Activated CD4-positive, alpha-beta T cell treated with anti-CD3 and anti-CD28 coated beads for 1 hour (primary cell): Measurements from ENCODE around the gene PACRG.

ENCODE experiments used
- DNase-seq: peaks from one replicate; pipeline ENCODE4 v3.0.0-alpha.2; 2020

Gene PACRG

DNA sequence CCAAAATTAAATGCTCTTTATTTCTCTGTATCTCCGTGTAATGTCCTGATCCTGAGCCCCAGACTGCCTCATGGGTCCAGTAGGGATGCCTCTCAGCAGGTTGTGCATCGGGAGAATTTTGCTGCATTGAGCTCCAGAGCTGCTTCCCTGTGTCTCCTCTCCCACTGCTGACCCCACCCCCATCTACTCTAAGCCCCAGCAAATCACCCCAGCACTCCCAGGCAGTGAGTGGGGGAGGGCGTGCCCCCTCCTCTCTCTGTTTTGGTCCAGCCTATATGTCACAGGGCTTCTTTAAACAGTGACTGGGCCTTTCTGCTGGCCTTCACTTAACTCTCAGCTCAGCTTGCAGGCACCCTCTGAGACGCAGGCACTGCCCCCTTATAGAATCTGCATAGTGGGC lies 458.0 kb downstream of the PACRG start:
- DNase-seq = no peak

DNA sequence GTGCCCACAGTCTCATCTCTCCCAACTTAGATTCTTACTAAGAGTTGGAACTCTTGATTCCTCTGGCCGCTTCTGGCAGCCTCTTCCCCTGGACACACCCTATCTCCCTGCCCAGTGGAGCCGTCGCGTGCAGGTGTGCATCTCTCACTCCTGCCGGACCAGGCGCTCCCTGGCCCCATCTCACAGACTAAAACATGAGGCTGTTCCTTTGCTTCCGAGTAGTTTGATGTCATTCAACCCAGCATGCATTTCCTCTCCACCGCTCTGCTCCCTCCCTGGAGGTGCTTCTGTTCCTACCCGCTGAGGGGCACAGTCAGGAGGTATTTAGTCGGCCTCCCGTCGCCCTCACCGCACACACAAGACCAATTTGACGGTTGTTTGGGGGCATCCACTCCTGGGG lies 458.8 kb downstream of the PACRG start:
- DNase-seq = no peak

DNA sequence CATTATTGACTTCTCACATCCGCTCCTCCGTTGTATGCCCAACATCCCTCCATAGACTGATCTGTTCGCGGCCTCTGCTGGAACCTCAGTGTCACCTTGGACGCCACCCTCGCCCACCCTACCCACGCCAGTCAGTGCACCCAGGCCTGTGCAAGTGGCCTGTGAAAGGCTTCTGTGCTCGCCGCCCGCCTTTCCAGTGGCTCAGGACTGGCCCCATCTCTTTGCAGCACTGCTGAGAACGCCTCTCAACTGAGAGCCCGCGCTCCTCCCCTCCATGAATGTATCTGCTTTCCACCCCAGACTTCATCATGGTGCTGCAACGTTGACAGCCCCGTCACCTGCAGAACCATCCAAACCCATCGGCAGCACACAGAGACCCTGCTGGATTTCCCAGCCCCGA lies 459.4 kb downstream of the PACRG start:
- no peak for DNase-seq

DNA sequence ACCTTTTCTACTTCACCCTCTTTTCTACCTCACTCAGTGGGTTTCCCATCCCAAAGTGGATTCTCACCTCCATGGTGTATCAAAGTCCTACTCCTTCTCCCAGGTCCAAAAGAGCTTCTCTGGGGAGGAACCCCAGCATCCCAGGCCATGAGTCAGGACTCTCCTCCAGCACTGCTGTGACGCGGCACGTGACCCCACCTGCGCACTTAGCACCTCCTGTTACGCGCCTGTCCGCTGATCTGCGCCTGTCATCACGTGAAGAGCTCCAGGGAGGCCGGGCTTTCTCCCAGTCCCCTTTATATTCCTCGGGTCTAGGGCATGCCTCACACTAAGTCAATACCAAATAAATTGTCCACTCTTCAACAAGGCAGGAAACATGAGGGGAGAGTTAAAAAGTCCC lies 459.8 kb downstream of the PACRG start:
- DNase-seq = no peak

DNA sequence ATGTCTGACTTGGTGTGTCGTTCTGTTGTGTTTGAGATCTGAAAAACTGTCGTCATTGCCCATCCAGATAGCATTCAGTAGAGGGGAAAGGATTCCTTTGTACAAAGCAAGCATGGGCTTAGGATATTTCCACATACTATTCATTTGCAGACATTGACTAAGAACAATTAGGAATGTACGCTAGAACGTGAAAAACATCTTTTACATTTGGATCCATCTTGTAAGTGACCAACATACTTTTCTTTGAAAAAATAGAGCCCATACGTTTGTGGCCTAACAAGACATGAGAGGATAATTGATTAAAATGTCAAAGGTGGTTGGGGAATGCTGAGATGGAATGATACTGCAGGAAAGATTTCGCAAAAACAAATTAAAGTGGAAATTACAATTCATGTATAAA lies 461.0 kb downstream of the PACRG start:
- DNase-seq = no peak

DNA sequence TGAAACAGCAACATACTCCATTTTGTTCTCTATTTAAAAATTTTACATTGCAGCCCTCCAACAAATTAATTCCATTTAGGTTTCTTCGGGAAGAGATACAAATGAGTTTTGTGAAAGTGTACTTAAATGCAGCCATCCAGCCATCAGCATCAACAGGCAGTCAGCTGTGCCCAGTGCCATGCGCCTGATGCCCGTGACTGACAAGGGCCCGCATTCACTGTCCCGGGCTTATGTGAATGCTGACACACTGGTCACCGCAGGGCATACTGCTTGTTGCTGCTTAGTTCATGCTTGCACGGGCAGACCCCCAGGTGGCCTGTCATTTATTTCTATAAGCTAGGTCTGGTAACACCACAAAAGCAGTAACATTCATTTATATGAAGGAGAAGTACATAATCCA lies 461.8 kb downstream of the PACRG start:
- no peak for DNase-seq

DNA sequence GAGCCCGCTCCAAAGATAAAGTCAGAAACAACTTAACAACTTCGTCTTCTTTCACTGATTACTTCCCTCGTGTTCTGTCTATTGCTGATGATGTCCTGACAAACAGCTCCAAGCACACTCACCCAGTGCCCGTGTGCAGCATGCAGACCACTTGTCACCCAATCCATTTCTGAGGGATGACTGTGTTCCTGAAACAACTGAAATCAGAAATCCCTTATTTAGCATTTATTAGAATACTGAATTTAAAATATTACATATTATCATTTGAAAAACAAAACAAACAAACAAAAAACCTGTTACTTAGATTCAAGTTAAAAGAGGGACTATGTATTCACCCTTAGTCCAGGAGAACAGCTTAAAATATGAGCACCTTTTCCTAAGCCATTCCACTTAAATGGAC lies 463.0 kb downstream of the PACRG start:
- DNase-seq = no peak

DNA sequence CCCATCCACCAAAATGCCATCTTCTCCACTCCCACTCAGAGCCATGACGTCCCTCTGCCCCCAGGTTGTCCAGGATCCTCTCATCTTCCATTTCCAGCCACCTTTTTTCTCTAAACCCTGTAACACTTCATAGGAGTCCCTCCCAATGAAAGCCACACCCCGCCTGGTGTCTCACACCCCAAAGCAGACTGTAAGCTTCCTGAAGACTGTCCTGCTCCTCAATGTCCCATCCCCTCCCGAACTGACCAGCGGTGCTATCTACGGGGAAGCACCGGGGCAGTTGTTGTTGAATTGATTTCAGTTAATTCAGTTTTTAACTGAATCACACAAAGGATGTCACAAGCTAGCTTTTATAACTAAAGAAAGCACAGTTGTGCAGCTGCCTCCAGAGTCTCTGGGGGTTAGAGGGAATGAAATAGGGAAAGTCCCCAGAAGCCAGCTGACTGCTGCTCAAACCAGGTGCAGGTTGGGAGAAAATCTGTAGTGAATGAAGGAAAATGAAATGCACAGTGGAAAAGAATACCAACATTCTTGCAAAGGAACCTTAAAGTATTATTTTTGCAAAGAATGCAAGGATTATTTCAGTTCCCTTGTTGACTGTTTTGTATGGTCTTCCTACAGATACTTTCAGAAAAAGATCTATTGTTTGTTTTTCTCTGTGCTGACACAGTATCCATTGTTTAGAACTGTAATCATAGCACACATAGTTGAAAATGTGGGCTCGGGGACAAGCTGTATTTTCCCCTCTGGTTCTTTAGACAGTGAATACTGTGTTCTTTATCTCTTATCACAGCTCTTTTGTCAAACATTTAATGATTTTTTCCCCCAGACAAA lies 464.1 kb downstream of the PACRG start:
- no peak for DNase-seq

DNA sequence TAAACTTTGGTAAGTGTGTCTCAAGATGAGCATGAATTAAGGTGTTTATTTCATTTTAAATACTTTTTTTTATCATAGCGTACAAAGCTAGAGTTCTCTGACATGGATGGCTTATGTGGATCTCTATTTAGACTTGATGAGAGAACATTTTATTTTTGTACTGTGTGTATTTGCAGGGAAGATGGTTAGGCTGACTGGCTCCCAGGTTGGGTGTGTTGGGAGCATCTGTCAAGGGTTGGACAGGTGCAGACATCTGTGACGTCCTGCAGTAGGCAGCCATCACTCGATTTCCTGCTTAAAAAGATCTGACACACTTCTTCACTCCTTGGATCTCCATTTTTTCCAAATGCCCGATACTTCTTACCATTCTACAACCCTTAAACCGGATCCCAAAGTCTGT lies 464.8 kb downstream of the PACRG start:
- DNase-seq = no peak

DNA sequence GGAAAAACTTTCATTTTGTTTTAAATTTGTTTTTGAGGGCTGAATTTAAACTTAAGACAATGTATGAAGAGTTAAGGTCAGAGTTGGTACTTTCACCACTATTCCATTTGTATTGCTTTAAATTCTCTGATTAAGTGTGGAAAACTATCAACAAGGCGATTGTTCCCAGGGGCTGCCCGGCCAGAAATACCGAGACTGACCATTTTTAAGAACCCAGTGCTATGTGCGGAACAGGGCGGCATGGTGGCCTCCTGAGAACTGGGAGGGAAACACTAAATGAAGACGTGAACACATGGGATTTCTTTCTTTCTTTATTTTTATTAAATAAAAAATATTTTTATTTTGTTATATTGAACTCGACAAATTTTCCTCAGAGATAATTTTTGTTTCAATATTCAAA lies 465.6 kb downstream of the PACRG start:
- DNase-seq = no peak

DNA sequence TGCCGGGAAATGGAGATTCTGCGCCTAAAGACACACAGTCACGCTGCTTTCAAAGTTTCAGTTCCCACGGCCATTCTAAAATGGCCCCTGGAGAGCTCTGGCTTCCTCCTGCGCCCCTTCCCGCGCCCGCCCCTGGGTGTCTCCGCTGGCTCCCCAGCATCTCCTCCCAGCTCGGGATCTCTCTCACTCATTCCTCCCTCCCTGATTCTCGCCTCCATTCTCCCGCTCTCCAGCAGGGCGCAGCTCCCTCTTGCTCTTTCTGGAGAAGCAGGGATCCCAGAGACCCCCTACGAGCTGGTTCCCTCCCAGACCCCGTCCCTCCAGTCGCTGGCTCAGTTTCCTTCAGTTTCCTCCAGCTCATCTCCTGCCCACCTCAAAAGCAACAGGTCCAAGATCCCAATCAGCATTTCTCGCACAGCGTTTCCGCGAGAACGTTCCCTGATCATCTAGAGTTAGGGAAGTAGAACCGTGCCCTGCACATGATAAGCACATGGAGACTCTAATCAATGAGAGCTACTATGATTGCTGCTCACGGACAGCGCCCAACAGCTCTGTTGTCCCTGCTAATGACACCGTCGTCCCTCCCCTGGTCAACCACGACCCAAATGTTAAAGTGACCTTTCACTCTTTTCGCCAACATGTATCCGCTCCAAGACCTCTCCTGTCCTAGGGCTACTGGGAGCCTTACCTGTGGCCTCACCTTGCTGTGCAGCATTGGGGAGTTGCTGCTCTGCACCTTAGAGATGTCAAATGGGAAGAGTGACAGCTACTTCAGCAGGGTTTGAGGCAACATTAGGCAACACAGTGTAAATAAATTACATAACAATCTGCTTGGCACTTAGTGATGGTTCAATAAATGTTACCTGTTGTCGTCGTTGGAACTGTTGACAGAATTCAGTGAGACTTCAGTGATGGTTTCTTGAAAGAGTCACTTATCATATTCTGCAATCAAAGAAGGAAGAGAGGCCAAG lies 468.2 kb downstream of the PACRG start:
- no peak for DNase-seq

DNA sequence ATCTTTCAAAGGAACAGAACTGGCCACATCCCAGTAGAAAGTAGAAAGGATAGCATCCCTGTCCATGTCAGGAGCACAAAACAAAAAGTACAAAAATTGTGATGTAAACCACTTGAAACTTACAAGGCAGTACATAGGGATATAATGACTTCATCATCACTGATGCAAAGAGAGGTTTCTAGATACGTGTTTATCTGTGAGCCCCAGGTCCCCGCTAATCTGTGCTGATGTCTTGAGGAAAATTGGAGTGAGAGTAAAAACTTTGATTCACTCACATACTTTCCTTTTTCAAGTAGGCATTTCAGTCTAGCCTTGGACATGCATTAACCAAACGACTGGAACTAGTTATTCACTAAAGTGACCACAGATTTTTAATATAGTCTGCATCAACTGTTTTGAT lies 470.1 kb downstream of the PACRG start:
- DNase-seq = no peak

DNA sequence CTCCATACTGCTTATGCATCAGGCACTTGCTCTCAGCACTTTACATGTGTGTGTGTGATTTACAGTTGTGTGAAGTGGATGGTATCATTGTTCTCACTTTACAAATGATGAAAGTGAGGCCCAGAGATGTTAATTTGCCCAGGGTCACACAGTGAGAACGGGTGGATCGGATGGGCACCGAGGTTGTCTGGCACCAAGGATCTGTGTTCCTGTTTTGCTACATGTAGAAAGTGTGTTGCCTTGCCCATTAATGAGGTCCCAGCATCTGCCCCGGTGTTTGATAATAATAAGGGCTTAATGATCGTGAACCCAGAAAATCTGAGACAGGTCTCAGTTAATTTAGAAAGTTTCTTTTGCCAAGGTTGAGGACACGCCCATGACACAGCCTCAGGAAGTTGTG lies 470.6 kb downstream of the PACRG start:
- no peak for DNase-seq

DNA sequence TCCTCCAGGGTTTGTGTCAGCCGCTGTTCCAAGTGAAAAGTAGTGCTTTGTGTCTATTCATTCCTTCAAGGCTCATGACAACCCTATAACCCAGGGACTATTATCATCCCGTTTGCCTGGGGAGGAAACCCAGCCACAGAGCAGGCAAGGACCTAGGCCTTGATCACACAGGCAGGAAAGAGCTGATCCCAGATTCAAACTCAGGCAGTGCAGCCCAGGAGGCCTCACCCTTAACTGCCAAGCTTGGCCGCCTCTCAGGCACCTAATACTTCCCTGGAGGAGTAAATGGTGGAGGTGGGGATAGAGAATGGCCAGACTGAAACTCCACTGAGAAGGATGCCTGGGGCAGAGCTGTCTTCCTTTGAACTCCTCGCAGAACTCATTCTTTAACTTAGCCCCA lies 471.6 kb downstream of the PACRG start:
- no peak for DNase-seq

DNA sequence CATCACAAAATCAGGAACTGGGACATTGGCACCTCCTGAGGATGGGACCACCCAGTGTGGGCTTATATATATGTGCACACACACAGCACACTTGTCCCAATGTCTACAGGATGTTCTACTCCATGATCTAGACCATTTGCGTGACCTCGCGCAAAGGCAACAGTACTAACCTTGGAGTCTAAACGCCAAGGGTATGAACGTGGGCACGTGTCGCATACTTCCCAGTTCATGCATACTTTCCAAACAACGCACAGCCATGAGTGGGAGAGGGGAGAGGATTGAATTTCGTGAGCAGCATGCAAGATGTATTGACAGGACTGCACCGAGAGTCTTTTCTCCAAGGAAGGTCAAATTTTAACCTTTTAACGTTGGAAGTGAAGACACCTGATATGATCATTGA lies 472.5 kb downstream of the PACRG start:
- DNase-seq = no peak

DNA sequence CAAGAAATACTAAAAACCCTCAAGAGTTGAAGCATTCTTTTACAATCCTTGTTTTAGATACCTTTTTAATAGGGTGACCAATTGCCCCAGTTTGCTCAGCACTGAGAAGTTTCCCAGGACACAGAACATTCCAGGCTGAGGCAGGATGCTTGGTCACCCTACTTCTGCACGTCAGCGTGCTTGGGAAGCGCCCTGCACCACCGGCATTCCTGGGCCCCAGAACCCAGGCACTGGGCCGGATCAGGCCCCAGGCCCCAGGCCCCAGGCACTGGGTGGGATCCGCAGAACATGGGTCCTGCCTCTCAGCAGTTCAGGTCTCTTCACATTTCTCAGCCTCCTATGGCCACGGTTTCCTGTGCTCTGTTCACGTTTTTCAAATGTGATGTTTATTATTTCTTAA lies 472.9 kb downstream of the PACRG start:
- no peak for DNase-seq

DNA sequence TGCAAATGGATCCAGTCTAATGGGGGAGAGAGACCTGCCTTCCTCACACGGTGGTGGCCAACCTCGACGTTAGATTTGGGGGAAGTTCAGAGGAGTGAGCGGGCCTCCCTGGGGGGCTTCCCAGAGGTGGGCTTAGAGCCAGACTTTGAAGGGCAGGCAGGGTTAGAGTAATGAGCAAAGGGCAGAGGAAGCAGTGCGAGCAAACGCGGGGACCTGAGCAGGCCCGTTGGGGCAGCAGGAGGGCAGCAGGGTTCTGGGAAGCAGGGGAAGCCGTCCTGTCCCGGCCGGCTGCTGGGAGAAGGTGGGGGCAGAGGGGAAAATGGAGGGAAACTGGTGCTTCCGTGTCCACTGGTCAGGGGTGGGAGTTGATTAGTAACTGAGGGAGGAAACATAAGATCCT lies 474.1 kb downstream of the PACRG start:
- no peak for DNase-seq

DNA sequence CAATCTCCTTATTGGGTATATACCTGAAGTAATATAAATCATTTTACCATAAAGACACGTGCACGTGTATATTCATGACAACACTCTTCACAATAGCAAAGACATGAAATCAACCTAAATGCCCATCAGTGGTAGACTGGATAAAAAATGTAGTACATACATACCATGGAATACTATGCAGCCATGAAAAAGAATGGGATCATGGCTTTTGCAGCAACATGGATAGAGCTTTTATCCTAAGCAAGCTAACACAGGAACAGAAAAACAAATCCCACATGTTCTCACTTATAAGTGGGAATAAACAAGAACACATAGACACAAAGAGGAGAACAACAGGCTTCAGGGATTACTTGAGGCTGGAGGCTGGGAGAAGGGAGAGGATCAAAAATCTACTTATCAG lies 478.4 kb downstream of the PACRG start:
- DNase-seq = no peak

DNA sequence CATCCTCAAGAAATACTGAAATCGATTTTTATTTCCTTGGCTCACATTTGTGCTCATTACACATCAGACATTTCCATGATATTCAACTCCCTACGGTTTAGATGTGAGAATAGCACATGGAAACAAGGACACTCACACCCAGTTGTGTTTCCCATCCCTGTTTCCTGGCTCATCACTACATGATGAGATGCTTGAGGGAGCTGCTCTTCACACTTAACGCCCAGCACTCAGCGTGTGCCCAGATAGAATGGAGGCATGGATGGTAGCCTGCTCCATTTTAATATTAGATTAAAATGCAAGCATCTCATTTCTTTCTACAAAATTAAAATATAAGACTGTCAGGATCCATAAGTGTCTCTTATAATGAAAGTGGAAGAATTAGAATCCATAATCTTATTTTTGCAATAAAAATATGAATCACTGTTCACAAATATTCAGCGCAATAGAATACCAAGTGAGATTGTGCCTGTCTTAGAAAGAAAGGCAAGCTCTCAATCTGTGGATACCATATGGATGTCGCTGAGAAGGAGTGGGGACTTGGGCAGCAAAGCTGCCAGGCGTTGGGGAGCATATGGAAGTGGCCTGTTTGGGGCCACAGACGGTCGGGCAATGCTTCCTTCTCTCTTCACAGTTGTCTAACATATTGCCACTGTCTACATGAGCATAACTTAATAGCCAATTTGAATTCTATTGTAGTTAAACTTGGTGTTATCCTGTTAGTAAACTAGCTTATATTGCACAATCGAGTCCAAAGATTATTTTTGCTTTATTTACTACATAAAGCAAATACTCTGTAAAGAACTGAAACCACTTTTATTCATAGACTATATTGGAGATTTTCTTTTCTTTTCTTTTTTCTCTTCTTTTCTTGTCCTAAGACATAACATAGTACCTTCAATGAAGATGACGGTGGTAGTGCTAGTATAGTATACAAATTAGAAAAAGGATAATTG lies 479.9 kb downstream of the PACRG start:
- DNase-seq = no peak

DNA sequence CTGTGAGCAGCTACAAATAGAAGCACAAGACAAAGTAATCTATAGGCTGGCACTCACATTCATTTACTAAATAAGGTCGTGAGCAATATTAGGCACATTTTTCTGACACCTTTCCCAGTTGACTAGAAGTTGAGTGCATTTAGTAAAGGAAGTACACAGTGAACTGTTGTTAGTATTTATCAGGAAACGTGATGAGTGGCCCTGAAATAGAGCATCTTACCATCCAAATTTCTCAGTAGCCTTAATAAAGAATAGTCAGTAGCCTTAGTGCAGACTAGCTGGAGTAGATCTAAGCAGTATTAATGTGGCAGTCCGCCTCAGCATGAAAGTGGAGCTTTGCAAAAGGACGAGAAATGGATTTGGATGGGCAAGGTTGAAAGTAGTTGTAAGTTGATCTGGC lies 481.2 kb downstream of the PACRG start:
- no peak for DNase-seq

DNA sequence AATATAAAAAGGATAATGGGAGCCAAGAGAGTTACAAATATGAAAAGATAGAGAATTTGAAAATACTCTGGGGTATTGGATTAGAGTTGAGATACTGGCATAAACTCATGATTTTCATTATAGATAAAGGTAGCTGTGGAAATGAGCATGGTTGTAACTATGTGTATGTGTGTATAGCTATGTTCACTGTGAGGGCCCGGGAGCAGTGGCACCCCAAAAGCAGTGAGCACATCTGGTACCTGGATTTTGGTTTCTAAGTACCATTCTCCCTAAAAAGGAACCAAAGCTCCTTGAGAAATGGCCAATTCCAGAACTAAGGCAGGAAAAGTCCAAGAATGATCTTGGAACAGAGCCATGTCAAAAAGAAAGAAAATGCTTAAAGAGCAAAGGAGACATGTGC lies 484.3 kb downstream of the PACRG start:
- no peak for DNase-seq

DNA sequence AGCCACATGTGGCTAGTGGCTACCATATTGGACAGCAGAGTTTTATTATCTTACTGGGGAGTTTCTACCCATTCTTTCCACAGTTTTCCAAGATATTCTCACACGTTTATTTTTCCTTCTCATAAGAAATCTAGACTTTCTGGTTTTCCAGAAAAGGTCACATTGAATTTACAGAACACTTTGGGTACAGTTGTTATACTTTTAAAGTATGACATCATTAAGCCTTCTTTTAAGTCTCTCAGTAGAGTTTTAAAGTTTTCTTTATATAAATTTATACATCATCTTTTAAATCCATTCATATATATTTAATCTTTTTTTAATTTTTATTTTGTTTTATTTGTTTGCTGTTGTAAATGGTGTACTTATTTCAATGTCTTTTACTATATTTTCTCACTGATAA lies 486.5 kb downstream of the PACRG start:
- no peak for DNase-seq

DNA sequence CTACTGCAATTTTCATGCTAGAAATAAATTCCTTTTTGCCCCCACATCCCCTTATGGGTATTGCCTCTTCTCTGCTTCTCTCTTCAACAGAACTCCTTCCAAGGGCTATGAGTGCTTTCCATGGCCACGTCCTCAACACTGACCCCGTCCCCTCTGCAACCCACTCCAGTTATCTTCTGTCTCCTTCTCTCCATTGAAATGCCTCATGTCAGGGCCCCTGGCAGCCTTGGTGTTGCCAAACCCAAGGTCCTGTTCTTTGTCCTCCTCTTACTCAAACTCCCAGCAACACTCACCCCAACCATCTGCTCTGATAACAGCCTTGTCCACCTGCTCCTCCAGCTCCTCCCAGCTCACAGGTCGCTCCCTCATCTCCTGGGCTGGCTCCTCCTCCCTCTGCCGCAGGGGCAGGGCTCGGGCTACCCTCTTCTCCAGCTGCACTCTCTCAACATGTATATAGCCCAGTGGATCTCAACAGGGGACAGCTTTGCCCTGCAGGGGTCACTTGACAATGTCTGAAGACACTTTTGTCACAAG lies 490.7 kb downstream of the PACRG start:
- no peak for DNase-seq
